H1 (cell line): Measurements from ENCODE around the gene KLHL29. TPM values are rescaled to one million over a fixed set of nuclear protein-coding genes. Genes with fewer than 3 reads are reported as not detected.

Source experiments
- CHD2 ChIP-seq: IDR thresholded peaks from 2 replicates; pipeline ENCODE4 v1.6.1; 2012; ENCODE audit warnings: low read length, improper control_type of control experiment
- CTBP2 ChIP-seq: IDR thresholded peaks from 2 replicates; pipeline ENCODE4 v1.7.0; 2011; ENCODE audit warnings: borderline replicate concordance, mild to moderate bottlenecking, moderate library complexity, mixed read lengths, low read length; ENCODE audit not compliant: insufficient read depth, insufficient read length
- EGR1 ChIP-seq: IDR thresholded peaks from 2 replicates; pipeline ENCODE4 v1.6.1; 2011; ENCODE audit warnings: low read depth, low read length, borderline replicate concordance
- KDM1A ChIP-seq: fragments of 200-600, 300-600 bp; sonication (generic); IDR thresholded peaks from 2 replicates; pipeline ENCODE4 v1.7.1; 2016; ENCODE audit warnings: mild to moderate bottlenecking, low read length, borderline replicate concordance
- PHF8 ChIP-seq: fragments of 200-600 bp; sonication (generic); conservative IDR thresholded peaks from 2 replicates; pipeline ENCODE4 v1.7.1; 2012; ENCODE audit warnings: low read depth, mild to moderate bottlenecking, inconsistent platforms, low read length, moderate library complexity
- POLR2AphosphoS5 ChIP-seq: IDR thresholded peaks from 2 replicates; pipeline ENCODE4 v1.6.1; 2011; ENCODE audit warnings: low read depth, low read length
- TAF7 ChIP-seq: optimal IDR thresholded peaks from 2 replicates; pipeline ENCODE3; 2011; ENCODE audit warnings: low read depth, mild to moderate bottlenecking, inconsistent platforms, low read length, moderate library complexity, borderline replicate concordance
- polyA plus RNA-seq, 7 experiments: library from polyadenylated mRNA; depleted of rRNA in 3 of 7; stranded (reverse) in 5 of 7; unstranded in 2 of 7; fragments of >200 nt in 5 of 7; fragments of 200-250 nt in 2 of 7; gene quantifications; 1 replicate in 5 of 7; 2 replicates in 1 of 7; 4 replicates in 1 of 7; pipeline versions ENCODE4 v1.2.1 to v1.2.3, GENCODE V29; 2011 to 2013; ENCODE audit warnings: missing spikeins in 2 of 7, mixed read lengths in 2 of 7
- total RNA-seq: library from RNA; stranded (reverse); fragmentation: NEBNext Ultra II Directional; extraction: Animal tissue kit (Norgen Biotek cat#: 25700); gene quantifications from 2 replicates; pipeline ENCODE4 v1.2.1, GENCODE V29; 2021
- TF ChIP-seq, protein P1 (sequence below): fragments of 300-600 bp; sonication (generic); IDR thresholded peaks from 2 replicates; pipeline ENCODE4 v1.7.1; 2012; ENCODE audit warnings: low read length, moderate library complexity, mild to moderate bottlenecking, inconsistent platforms; ENCODE audit not compliant: insufficient replicate concordance
- TF ChIP-seq, protein P2 (sequence below), 3 experiments: IDR thresholded peaks; 1 replicate in 2 of 3; 2 replicates in 1 of 3; pipeline versions ENCODE4 v1.5.1 to v1.6.1; 2011; ENCODE audit warnings: low read length in 3 of 3, mild to moderate bottlenecking in 3 of 3, inconsistent platforms in 2 of 3, low read depth in 1 of 3, moderate library complexity in 1 of 3; ENCODE audit not compliant: insufficient read depth in 1 of 3; ENCODE audit errors: control extremely low read depth in 1 of 3

The KLHL29 gene
- total and polyA plus RNA-seq, 2 of the 8 experiments (the other 6 are each of a cell fraction or from before 2014, with no cell fraction given) = 1.1 to 4.7 TPM

DNA sequence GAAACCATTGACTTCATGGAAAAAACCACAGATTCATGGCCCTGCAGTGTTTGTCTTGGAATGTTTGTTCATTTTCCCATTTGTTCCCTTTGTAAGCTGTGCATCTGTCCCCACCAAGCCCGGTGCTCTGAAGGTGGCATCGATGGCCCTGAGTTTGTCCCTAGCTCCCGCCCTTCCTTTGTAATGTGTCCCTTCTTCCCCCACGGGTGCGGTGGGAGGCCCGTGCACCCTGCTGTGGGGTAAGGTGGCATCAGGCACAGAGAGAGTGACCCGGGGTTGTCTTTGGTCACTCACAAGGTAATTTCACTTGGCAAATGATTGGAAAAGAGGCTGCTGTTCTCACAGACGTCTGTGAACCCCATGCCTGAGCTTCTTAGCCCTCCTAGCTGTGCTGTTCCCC lies 28.7 kb downstream of the KLHL29 start (continued):
- TF ChIP-seq, protein P1, sequence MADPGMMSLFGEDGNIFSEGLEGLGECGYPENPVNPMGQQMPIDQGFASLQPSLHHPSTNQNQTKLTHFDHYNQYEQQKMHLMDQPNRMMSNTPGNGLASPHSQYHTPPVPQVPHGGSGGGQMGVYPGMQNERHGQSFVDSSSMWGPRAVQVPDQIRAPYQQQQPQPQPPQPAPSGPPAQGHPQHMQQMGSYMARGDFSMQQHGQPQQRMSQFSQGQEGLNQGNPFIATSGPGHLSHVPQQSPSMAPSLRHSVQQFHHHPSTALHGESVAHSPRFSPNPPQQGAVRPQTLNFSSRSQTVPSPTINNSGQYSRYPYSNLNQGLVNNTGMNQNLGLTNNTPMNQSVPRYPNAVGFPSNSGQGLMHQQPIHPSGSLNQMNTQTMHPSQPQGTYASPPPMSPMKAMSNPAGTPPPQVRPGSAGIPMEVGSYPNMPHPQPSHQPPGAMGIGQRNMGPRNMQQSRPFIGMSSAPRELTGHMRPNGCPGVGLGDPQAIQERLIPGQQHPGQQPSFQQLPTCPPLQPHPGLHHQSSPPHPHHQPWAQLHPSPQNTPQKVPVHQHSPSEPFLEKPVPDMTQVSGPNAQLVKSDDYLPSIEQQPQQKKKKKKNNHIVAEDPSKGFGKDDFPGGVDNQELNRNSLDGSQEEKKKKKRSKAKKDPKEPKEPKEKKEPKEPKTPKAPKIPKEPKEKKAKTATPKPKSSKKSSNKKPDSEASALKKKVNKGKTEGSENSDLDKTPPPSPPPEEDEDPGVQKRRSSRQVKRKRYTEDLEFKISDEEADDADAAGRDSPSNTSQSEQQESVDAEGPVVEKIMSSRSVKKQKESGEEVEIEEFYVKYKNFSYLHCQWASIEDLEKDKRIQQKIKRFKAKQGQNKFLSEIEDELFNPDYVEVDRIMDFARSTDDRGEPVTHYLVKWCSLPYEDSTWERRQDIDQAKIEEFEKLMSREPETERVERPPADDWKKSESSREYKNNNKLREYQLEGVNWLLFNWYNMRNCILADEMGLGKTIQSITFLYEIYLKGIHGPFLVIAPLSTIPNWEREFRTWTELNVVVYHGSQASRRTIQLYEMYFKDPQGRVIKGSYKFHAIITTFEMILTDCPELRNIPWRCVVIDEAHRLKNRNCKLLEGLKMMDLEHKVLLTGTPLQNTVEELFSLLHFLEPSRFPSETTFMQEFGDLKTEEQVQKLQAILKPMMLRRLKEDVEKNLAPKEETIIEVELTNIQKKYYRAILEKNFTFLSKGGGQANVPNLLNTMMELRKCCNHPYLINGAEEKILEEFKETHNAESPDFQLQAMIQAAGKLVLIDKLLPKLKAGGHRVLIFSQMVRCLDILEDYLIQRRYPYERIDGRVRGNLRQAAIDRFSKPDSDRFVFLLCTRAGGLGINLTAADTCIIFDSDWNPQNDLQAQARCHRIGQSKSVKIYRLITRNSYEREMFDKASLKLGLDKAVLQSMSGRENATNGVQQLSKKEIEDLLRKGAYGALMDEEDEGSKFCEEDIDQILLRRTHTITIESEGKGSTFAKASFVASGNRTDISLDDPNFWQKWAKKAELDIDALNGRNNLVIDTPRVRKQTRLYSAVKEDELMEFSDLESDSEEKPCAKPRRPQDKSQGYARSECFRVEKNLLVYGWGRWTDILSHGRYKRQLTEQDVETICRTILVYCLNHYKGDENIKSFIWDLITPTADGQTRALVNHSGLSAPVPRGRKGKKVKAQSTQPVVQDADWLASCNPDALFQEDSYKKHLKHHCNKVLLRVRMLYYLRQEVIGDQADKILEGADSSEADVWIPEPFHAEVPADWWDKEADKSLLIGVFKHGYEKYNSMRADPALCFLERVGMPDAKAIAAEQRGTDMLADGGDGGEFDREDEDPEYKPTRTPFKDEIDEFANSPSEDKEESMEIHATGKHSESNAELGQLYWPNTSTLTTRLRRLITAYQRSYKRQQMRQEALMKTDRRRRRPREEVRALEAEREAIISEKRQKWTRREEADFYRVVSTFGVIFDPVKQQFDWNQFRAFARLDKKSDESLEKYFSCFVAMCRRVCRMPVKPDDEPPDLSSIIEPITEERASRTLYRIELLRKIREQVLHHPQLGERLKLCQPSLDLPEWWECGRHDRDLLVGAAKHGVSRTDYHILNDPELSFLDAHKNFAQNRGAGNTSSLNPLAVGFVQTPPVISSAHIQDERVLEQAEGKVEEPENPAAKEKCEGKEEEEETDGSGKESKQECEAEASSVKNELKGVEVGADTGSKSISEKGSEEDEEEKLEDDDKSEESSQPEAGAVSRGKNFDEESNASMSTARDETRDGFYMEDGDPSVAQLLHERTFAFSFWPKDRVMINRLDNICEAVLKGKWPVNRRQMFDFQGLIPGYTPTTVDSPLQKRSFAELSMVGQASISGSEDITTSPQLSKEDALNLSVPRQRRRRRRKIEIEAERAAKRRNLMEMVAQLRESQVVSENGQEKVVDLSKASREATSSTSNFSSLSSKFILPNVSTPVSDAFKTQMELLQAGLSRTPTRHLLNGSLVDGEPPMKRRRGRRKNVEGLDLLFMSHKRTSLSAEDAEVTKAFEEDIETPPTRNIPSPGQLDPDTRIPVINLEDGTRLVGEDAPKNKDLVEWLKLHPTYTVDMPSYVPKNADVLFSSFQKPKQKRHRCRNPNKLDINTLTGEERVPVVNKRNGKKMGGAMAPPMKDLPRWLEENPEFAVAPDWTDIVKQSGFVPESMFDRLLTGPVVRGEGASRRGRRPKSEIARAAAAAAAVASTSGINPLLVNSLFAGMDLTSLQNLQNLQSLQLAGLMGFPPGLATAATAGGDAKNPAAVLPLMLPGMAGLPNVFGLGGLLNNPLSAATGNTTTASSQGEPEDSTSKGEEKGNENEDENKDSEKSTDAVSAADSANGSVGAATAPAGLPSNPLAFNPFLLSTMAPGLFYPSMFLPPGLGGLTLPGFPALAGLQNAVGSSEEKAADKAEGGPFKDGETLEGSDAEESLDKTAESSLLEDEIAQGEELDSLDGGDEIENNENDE = no peak
- TF ChIP-seq KDM1A (no peak), POLR2AphosphoS5 (no peak), CHD2 (no peak), CTBP2 (no peak), TAF7 (no peak), PHF8 (no peak), EGR1 (no peak)
- TF ChIP-seq, protein P2, sequence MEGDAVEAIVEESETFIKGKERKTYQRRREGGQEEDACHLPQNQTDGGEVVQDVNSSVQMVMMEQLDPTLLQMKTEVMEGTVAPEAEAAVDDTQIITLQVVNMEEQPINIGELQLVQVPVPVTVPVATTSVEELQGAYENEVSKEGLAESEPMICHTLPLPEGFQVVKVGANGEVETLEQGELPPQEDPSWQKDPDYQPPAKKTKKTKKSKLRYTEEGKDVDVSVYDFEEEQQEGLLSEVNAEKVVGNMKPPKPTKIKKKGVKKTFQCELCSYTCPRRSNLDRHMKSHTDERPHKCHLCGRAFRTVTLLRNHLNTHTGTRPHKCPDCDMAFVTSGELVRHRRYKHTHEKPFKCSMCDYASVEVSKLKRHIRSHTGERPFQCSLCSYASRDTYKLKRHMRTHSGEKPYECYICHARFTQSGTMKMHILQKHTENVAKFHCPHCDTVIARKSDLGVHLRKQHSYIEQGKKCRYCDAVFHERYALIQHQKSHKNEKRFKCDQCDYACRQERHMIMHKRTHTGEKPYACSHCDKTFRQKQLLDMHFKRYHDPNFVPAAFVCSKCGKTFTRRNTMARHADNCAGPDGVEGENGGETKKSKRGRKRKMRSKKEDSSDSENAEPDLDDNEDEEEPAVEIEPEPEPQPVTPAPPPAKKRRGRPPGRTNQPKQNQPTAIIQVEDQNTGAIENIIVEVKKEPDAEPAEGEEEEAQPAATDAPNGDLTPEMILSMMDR (IDR thresholded peaks at IDR 0.05; ENCODE audit: control extremely low read depth in 1 of 3, insufficient read depth in 1 of 3, low read depth in 1 of 3, low read length in 3 of 3) = no peak
